Muscle of leg (tissue), 11 donors: Measurements from ENCODE around the gene UBE2V1. TPM values are rescaled to one million over a fixed set of nuclear protein-coding genes. Genes with fewer than 3 reads are reported as not detected.

Experiments used
- DNase-seq: peaks from one replicate; pipeline ENCODE4 v3.0.0; 2013
- H3K27ac ChIP-seq: one replicate; pipeline ENCODE4 v1.5.1; 2013; ENCODE audit warnings: mild to moderate bottlenecking, low read length, control low read depth
- H3K27me3 ChIP-seq: one replicate; pipeline ENCODE4 v1.6.1; 2013; ENCODE audit warnings: low read length; ENCODE audit not compliant: control insufficient read depth, insufficient read depth
- H3K36me3 ChIP-seq: one replicate; pipeline ENCODE4 v1.6.1; 2013; ENCODE audit warnings: low read length; ENCODE audit not compliant: control insufficient read depth, insufficient read depth
- H3K4me1 ChIP-seq: one replicate; pipeline ENCODE4 v1.6.1; 2013; ENCODE audit warnings: low read length; ENCODE audit not compliant: control insufficient read depth, insufficient read depth
- H3K4me3 ChIP-seq: one replicate; pipeline ENCODE4 v1.5.1; 2013; ENCODE audit warnings: low read length, control low read depth
- H3K9me3 ChIP-seq: replicated peaks from 2 replicates; pipeline ENCODE4 v1.6.1; 2013; ENCODE audit warnings: low read depth, low read length; ENCODE audit not compliant: control insufficient read depth
- WGBS: methylation state at CpG from one replicate; pipeline ENCODE4 v1.1.5; 2013; ENCODE audit warnings: missing lambda C conversion rate; ENCODE audit not compliant: insufficient coverage; 5-methylcytosine and 5-hydroxymethylcytosine counted together
- polyA plus RNA-seq, 8 donors: library from polyadenylated mRNA; unstranded; fragments of 120-200 nt; gene quantifications; one replicate each; pipeline versions ENCODE4 v1.2.1 to v1.2.3, GENCODE V29; 2013; ENCODE audit warnings: inconsistent platforms in 1 of 8, low replicate concordance in 1 of 8; ENCODE audit not compliant: insufficient read length in 8 of 8, insufficient read depth in 1 of 8
- total RNA-seq: library from RNA; stranded (reverse); fragments of 120-200 nt; gene quantifications from one replicate; pipeline ENCODE4 v1.2.4, GENCODE V29; 2013

UBE2V1 gene
- total and polyA plus RNA-seq, 9 donors = 43.3 to 131 (median 113) TPM

DNA sequence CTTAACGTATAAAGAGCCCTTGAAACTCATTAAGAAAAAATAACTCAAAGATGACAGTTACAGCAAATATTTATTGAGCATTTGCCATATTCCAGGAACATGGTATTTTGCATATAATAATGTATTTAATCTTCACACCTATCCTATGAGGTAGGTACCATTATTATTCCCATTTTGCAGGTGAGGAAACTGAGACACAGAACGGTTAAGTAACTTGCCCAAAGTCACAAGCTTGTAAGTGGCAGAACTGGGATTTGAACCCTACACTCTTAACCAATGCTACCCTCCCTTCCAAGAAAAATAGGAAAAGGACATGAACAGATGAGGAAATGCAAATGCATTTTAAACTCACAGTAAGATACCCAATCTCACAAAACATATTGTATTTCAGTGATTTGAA lies 5.3 kb upstream of the UBE2V1 start:
- no peaks in the 10 kb centered on the region for H3K27me3 ChIP-seq
- no peaks in the 10 kb centered on the region for H3K36me3 ChIP-seq
- no peak overlapping the region for H3K4me3 ChIP-seq
- H3K27ac ChIP-seq = no peak overlapping the region
- WGBS = no CpG with 5 or more reads among the region's 2 CpGs
- no peak for DNase-seq
- no peaks in the 10 kb centered on the region for H3K9me3 ChIP-seq
- peaks cover 33% of the 10 kb centered on the region for H3K4me1 ChIP-seq

GRCh38 chr20:50116368-50116999 lies 3.5 kb upstream of the UBE2V1 start:
- Histone ChIP-seq H3K27ac (peak overlapping the region; percentile 77), H3K9me3 (no peaks in the 10 kb centered on the region), H3K27me3 (no peaks in the 10 kb centered on the region), H3K36me3 (no peaks in the 10 kb centered on the region), H3K4me1 (peaks cover 41% of the 10 kb centered on the region), H3K4me3 (peak overlapping the region; percentile 54)
- no peak for DNase-seq
- 90% methylated on average over 7 of the region's 19 CpGs for WGBS

DNA sequence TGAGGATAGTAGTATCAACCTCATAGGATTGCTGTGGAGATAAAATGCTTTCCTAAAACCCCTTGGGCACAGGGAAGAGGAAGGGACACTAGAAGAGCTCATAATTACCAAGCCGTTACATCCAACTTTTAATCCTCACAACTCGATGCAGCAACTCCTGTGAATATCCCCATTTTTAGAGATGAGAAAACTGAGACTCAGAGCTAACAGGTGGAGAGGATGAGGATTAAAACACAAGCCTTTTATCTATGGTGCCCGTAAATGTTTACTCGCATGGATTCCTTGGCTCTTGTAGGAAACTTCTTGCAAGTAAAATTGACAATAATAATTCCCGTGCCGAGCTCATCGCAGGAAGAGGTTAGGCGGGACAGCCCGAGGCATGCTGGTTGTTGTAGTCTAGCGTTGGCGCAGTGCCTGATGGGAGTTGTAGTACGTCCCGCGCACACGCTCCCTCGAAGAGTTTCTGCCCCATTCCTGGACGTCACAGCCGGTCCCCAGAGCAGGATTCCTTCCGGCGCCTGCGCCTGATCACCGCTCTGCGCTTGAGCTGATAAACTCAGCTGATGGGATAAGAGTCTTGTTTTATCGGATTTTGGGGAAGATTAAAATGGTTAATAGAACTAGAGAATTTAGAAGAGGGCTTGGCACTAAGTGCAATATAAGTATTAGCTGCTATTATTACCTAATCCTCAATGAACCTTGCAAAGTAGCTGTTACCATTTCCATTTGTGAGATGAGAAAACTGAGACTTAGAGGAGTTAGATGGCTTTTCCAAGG lies 2.8 kb upstream of the UBE2V1 start:
- peak overlapping the region; percentile 54 for H3K4me3 ChIP-seq
- H3K36me3 ChIP-seq = peaks cover 4% of the 10 kb centered on the region
- peaks cover 41% of the 10 kb centered on the region for H3K4me1 ChIP-seq
- peak overlapping the region; percentile 77 for H3K27ac ChIP-seq
- no peaks in the 10 kb centered on the region for H3K9me3 ChIP-seq
- H3K27me3 ChIP-seq = no peaks in the 10 kb centered on the region
- DNase-seq = peak; percentile 99
- WGBS = 0% methylated on average over 19 of the region's 24 CpGs

- Histone ChIP-seq H3K4me1 (peaks cover 44% of the 10 kb centered on the region), H3K9me3 (no peaks in the 10 kb centered on the region)
- 70% methylated on average over 4 of the region's 6 CpGs for WGBS
Observed at GRCh38 chr20:50115041-50115512, 2.1 kb upstream of the UBE2V1 start.

GRCh38 chr20:50113420-50114224 lies 672 bp upstream of the UBE2V1 start:
- peaks cover 4% of the 10 kb centered on the region for H3K36me3 ChIP-seq
- no peak for DNase-seq
- no peaks in the 10 kb centered on the region for H3K27me3 ChIP-seq
- peaks cover 49% of the 10 kb centered on the region for H3K4me1 ChIP-seq
- no peaks in the 10 kb centered on the region for H3K9me3 ChIP-seq
- H3K4me3 ChIP-seq = peak overlapping the region; percentile 69
- H3K27ac ChIP-seq = peak overlapping the region; percentile 99
- WGBS = 0% methylated on average over 3 of the region's 11 CpGs

More at GRCh38 chr20:50115041-50115512, 2.1 kb upstream of the UBE2V1 start:
- Histone ChIP-seq H3K27ac (peak overlapping the region; percentile 23), H3K27me3 (no peaks in the 10 kb centered on the region), H3K4me3 (peak overlapping the region; percentile 54), H3K36me3 (peaks cover 4% of the 10 kb centered on the region)
- DNase-seq = no peak

- Histone ChIP-seq H3K27me3 (no peaks in the 10 kb centered on the region), H3K4me3 (peak overlapping the region; percentile 69), H3K9me3 (no peaks in the 10 kb centered on the region), H3K27ac (peak overlapping the region; percentile 63), H3K4me1 (peaks cover 56% of the 10 kb centered on the region), H3K36me3 (peaks cover 9% of the 10 kb centered on the region)
- 15% methylated on average over 7 of the region's 9 CpGs for WGBS
- no peak for DNase-seq
Observed at GRCh38 chr20:50111829-50112495, 988 bp downstream of the UBE2V1 start.

DNA sequence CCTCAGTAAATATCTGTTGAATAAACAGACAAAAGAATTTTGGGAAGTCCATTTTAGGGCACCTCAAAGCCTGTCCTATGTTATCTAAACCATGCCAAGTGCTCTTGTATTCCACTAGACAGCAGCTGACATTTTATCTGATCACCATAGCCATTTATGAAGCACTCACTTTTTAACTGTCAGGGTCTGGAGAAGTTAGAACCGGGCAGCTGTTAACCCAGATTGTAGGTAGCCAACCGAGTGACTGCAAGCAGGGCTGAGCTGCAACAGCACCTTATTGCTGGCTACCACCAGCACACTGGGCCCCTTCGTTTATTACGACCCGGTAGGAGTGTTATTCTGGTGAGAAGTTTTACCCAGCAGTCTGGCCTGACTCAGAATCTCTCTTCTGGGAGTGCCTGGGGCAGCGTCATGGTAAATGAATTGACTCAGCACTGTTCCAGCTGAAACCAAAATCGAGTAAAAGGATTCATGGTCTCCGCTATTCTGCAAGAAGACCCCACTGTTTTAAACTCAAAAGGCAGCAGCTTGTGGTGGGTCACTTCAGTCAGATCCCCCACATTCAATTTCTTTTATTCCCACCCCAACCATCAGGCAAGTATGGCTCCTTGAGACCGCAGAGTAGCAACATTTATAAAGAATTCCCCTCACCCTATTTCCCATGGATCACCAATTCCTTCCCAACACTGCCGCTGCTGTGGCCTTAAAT lies 1.7 kb downstream of the UBE2V1 start:
- Histone ChIP-seq H3K4me1 (peaks cover 54% of the 10 kb centered on the region), H3K4me3 (peak overlapping the region; percentile 69), H3K9me3 (no peaks in the 10 kb centered on the region), H3K27me3 (no peaks in the 10 kb centered on the region), H3K36me3 (peaks cover 9% of the 10 kb centered on the region), H3K27ac (peak overlapping the region; percentile 63)
- 40% methylated on average over 10 of the region's 10 CpGs for WGBS
- DNase-seq = no peak

DNA sequence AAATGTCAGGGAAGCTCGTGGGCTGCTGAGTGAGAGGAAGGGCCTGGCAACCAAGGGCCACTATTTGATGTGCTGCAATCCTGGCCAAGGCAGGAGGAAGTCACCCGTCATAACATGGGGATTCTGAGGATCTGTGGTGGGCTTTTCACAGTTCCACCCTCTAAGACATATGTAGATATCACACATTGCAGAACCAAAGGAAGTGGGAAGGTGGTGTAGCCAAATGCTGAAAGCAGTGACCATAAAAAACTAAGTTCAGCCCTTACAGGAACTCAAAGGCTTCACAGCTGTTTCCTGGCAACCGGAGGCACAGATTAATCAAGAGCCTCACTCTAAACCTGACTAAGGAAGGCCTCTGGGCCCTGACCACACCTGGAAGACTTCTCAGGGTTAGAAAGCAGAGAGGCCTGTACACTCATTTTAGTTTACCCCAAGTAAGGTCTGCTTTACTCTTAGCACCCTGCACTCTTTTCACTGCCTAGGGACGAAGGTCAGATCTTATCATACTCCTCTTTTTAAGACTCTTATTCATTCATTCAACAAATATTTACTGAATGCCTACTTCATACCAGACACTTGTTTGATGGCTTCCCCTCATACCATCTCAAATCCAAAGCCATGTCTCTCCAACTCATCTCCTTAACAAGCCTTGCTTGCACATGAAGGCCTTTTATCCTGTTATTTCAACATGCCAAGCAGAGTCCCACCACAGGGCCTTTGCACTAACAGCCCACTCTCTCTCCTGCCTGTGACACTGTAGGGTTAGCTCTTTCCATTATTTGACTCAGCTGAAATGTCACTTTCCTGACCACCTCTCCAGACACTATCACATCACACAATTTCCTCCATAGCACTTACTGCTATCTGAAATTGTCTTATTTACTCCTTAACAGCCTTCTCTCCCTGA lies 2.6 kb downstream of the UBE2V1 start:
- Histone ChIP-seq H3K4me1 (peaks cover 52% of the 10 kb centered on the region), H3K36me3 (peaks cover 9% of the 10 kb centered on the region), H3K4me3 (no peak overlapping the region), H3K27ac (peak overlapping the region; percentile 63), H3K9me3 (no peaks in the 10 kb centered on the region), H3K27me3 (no peaks in the 10 kb centered on the region)
- peak; percentile 51 for DNase-seq
- WGBS = 42% methylated on average over 2 of the region's 4 CpGs
